Measurements from ENCODE around the gene SELL. TPM values are rescaled to one million over a fixed set of nuclear protein-coding genes. Genes with fewer than 3 reads are reported as not detected.
A peak's percentile ranks its signal among the peaks of the same experiment; 100 is the strongest.

The SELL gene
- polyA plus RNA-seq, result 2.1 TPM
- long read RNA-seq, donor 1, result 0 reads
- long read RNA-seq, donor 2, partial matches to known transcripts, result 0 of 1 reads
- long read RNA-seq, donor 2, other reads (novel, unspliced or antisense), result 0 of 1 reads
- long read RNA-seq, donor 3, result 0 reads
- long read RNA-seq, donor 4, result 0 reads
- long read RNA-seq, donor 5, partial matches to known transcripts, result 0 of 1 reads
- long read RNA-seq, donor 5, other reads (novel, unspliced or antisense), result 0 of 1 reads
- long read RNA-seq, donor 6, partial matches to known transcripts, result 0 of 2 reads
- long read RNA-seq, donor 6, other reads (novel, unspliced or antisense), result 0 of 2 reads
- long read RNA-seq, donor 7, partial matches to known transcripts, result 0 of 1 reads
- long read RNA-seq, donor 7, other reads (novel, unspliced or antisense), result 0 of 1 reads
- long read RNA-seq, donor 8, partial matches to known transcripts, result 0 of 2 reads
- long read RNA-seq, donor 8, other reads (novel, unspliced or antisense), result 0 of 2 reads
- long read RNA-seq, donor 9, partial matches to known transcripts, result 0 of 1 reads
- long read RNA-seq, donor 9, other reads (novel, unspliced or antisense), result 0 of 1 reads
- long read RNA-seq, donor 10, result 0 reads
- long read RNA-seq, donor 11, partial matches to known transcripts, result 0 of 1 reads
- long read RNA-seq, donor 11, other reads (novel, unspliced or antisense), result 0 of 1 reads

GRCh38 chr1:169711469-169712308, at the start of gene SELL:
Gene SELL (minus strand): TSS chr1:169711620. CDS start chr1:169711498, 122 bp downstream.
- Histone ChIP-seq H3K36me3 (ENCODE audit: control insufficient read depth, insufficient read depth, low read length) (no peaks in the 10 kb centered on the region), H3K27ac (ENCODE audit: low read length) (no peak within 1 kb of the TSS), H3K4me1 (ENCODE audit: control insufficient read depth, insufficient read depth, low read length) (no peaks in the 10 kb centered on the region), H3K9me3 (ENCODE audit: control insufficient read depth, low read depth, low read length) (no peaks in the 10 kb centered on the region), H3K4me3 (ENCODE audit: low read length) (no peak within 1 kb of the TSS), H3K27me3 (ENCODE audit: control insufficient read depth, insufficient read depth, low read length) (peaks cover 12% of the 10 kb centered on the region)
- DNase-seq, result peak; percentile 38 to 62
- no CpG with 5 or more reads among the region's 6 CpGs for WGBS (ENCODE audit: insufficient coverage, low lambda C conversion rate)

GRCh38 chr1:169759038-169759437, 47.6 kb upstream of the SELL start:
- WGBS (ENCODE audit: insufficient coverage, low lambda C conversion rate), result 100% methylated on average over 1 of the region's 3 CpGs
- peaks cover 5% of the 10 kb centered on the region for H3K4me1 ChIP-seq (ENCODE audit: control insufficient read depth, insufficient read depth, low read length)

GRCh38 chr1:169753549-169753948, 42.1 kb upstream of the SELL start:
- no peaks in the 10 kb centered on the region for H3K36me3 ChIP-seq (ENCODE audit: control insufficient read depth, insufficient read depth, low read length)
- 73% methylated on average over 2 of the region's 4 CpGs for WGBS (ENCODE audit: insufficient coverage, low lambda C conversion rate)
- H3K27ac ChIP-seq (ENCODE audit: low read length), result no peak overlapping the region
- H3K4me1 ChIP-seq (ENCODE audit: control insufficient read depth, insufficient read depth, low read length), result no peaks in the 10 kb centered on the region
- no peak for DNase-seq
- H3K9me3 ChIP-seq (ENCODE audit: control insufficient read depth, low read depth, low read length), result no peaks in the 10 kb centered on the region
- H3K4me3 ChIP-seq (ENCODE audit: low read length), result no peak overlapping the region
- no peaks in the 10 kb centered on the region for H3K27me3 ChIP-seq (ENCODE audit: control insufficient read depth, insufficient read depth, low read length)

More at GRCh38 chr1:169759038-169759437, 47.6 kb upstream of the SELL start:
- Histone ChIP-seq H3K27ac (ENCODE audit: low read length) (no peak overlapping the region), H3K27me3 (ENCODE audit: control insufficient read depth, insufficient read depth, low read length) (no peaks in the 10 kb centered on the region), H3K36me3 (ENCODE audit: control insufficient read depth, insufficient read depth, low read length) (no peaks in the 10 kb centered on the region), H3K9me3 (ENCODE audit: control insufficient read depth, low read depth, low read length) (no peaks in the 10 kb centered on the region), H3K4me3 (ENCODE audit: low read length) (no peak overlapping the region)
- DNase-seq, result no peak

- H3K36me3 ChIP-seq (ENCODE audit: control insufficient read depth, insufficient read depth, low read length), result no peaks in the 10 kb centered on the region
- WGBS (ENCODE audit: insufficient coverage, low lambda C conversion rate), result 100% methylated on average over 1 of the region's 1 CpG
- DNase-seq, result no peak
- H3K4me3 ChIP-seq (ENCODE audit: low read length), result no peak overlapping the region
- H3K9me3 ChIP-seq (ENCODE audit: control insufficient read depth, low read depth, low read length), result no peaks in the 10 kb centered on the region
- H3K4me1 ChIP-seq (ENCODE audit: control insufficient read depth, insufficient read depth, low read length), result no peaks in the 10 kb centered on the region
- no peak overlapping the region for H3K27ac ChIP-seq (ENCODE audit: low read length)
- no peaks in the 10 kb centered on the region for H3K27me3 ChIP-seq (ENCODE audit: control insufficient read depth, insufficient read depth, low read length)
Measured at GRCh38 chr1:169750041-169750440, 38.6 kb upstream of the SELL start.

- Histone ChIP-seq H3K27me3 (ENCODE audit: control insufficient read depth, insufficient read depth, low read length) (no peaks in the 10 kb centered on the region), H3K36me3 (ENCODE audit: control insufficient read depth, insufficient read depth, low read length) (no peaks in the 10 kb centered on the region), H3K9me3 (ENCODE audit: control insufficient read depth, low read depth, low read length) (no peaks in the 10 kb centered on the region), H3K4me1 (ENCODE audit: control insufficient read depth, insufficient read depth, low read length) (no peaks in the 10 kb centered on the region), H3K4me3 (ENCODE audit: low read length) (no peak overlapping the region), H3K27ac (ENCODE audit: low read length) (no peak overlapping the region)
- DNase-seq, result no peak
- no CpG with 5 or more reads among the region's 2 CpGs for WGBS (ENCODE audit: insufficient coverage, low lambda C conversion rate)
Measured at GRCh38 chr1:169746550-169746949, 35.1 kb upstream of the SELL start.

GRCh38 chr1:169745015-169745861, 33.8 kb upstream of the SELL start:
- no peak overlapping the region for H3K27ac ChIP-seq (ENCODE audit: low read length)
- no peaks in the 10 kb centered on the region for H3K36me3 ChIP-seq (ENCODE audit: control insufficient read depth, insufficient read depth, low read length)
- no peaks in the 10 kb centered on the region for H3K4me1 ChIP-seq (ENCODE audit: control insufficient read depth, insufficient read depth, low read length)
- DNase-seq, result no peak
- H3K9me3 ChIP-seq (ENCODE audit: control insufficient read depth, low read depth, low read length), result no peaks in the 10 kb centered on the region
- H3K4me3 ChIP-seq (ENCODE audit: low read length), result no peak overlapping the region
- H3K27me3 ChIP-seq (ENCODE audit: control insufficient read depth, insufficient read depth, low read length), result no peaks in the 10 kb centered on the region
- WGBS (ENCODE audit: insufficient coverage, low lambda C conversion rate), result 86% methylated on average over 1 of the region's 5 CpGs

GRCh38 chr1:169741666-169742394, 30.4 kb upstream of the SELL start:
- no peaks in the 10 kb centered on the region for H3K9me3 ChIP-seq (ENCODE audit: control insufficient read depth, low read depth, low read length)
- DNase-seq, result no peak
- peaks cover under 1% of the 10 kb centered on the region for H3K27me3 ChIP-seq (ENCODE audit: control insufficient read depth, insufficient read depth, low read length)
- no peak overlapping the region for H3K27ac ChIP-seq (ENCODE audit: low read length)
- H3K4me1 ChIP-seq (ENCODE audit: control insufficient read depth, insufficient read depth, low read length), result no peaks in the 10 kb centered on the region
- 92% methylated on average over 4 of the region's 6 CpGs for WGBS (ENCODE audit: insufficient coverage, low lambda C conversion rate)
- H3K36me3 ChIP-seq (ENCODE audit: control insufficient read depth, insufficient read depth, low read length), result no peaks in the 10 kb centered on the region
- no peak overlapping the region for H3K4me3 ChIP-seq (ENCODE audit: low read length)

GRCh38 chr1:169739980-169740379, 28.6 kb upstream of the SELL start:
- no CpG with 5 or more reads among the region's 5 CpGs for WGBS (ENCODE audit: insufficient coverage, low lambda C conversion rate)
- Histone ChIP-seq H3K27me3 (ENCODE audit: control insufficient read depth, insufficient read depth, low read length) (peaks cover 3% of the 10 kb centered on the region), H3K36me3 (ENCODE audit: control insufficient read depth, insufficient read depth, low read length) (no peaks in the 10 kb centered on the region), H3K27ac (ENCODE audit: low read length) (no peak overlapping the region), H3K9me3 (ENCODE audit: control insufficient read depth, low read depth, low read length) (no peaks in the 10 kb centered on the region), H3K4me1 (ENCODE audit: control insufficient read depth, insufficient read depth, low read length) (no peaks in the 10 kb centered on the region), H3K4me3 (ENCODE audit: low read length) (no peak overlapping the region)
- DNase-seq, result no peak

GRCh38 chr1:169733924-169734323, 22.5 kb upstream of the SELL start, which contains the start of gene SELE:
Gene SELE (minus strand): TSS chr1:169734079. CDS start chr1:169733612, 467 bp downstream.
- WGBS (ENCODE audit: insufficient coverage, low lambda C conversion rate), result 100% methylated on average over 1 of the region's 7 CpGs
- no peak for DNase-seq
- Histone ChIP-seq H3K9me3 (ENCODE audit: control insufficient read depth, low read depth, low read length) (no peaks in the 10 kb centered on the region), H3K4me1 (ENCODE audit: control insufficient read depth, insufficient read depth, low read length) (no peaks in the 10 kb centered on the region), H3K36me3 (ENCODE audit: control insufficient read depth, insufficient read depth, low read length) (no peaks in the 10 kb centered on the region), H3K27me3 (ENCODE audit: control insufficient read depth, insufficient read depth, low read length) (peaks cover 8% of the 10 kb centered on the region), H3K4me3 (ENCODE audit: low read length) (no peak within 1 kb of the TSS), H3K27ac (ENCODE audit: low read length) (no peak within 1 kb of the TSS)

Data from large intestine (tissue), 12 donors.